Neutrophil (primary cell): ENCODE measurements around the gene GPR42.

Source experiments
- H3K27ac ChIP-seq: fragments of 200-600 bp; sonication (generic); 2 replicates; pipeline ENCODE4 v1.5.1; 2016; ENCODE audit warnings: mild to moderate bottlenecking, moderate library complexity
- H3K27me3 ChIP-seq: fragments of 200-600 bp; sonication (generic); 2 replicates; pipeline ENCODE4 v1.6.0; 2016; ENCODE audit warnings: mild to moderate bottlenecking
- H3K36me3 ChIP-seq: fragments of 200-600 bp; sonication (generic); 2 replicates; pipeline ENCODE4 v1.5.1; 2017
- H3K4me1 ChIP-seq, 2 experiments: fragments of 200-600 bp in 1 of 2; sonication (generic) in 1 of 2; 1 replicate in 1 of 2; 2 replicates in 1 of 2; pipeline versions ENCODE4 v1.5.1 to v1.6.1; 2013 to 2016; ENCODE audit warnings: low read depth in 1 of 2, low read length in 1 of 2, mild to moderate bottlenecking in 1 of 2, moderate library complexity in 1 of 2; ENCODE audit not compliant: control insufficient read depth in 1 of 2, insufficient read depth in 1 of 2
- H3K4me3 ChIP-seq, 2 experiments: fragments of 200-600 bp in 1 of 2; sonication (generic) in 1 of 2; 1 replicate in 1 of 2; 2 replicates in 1 of 2; pipeline ENCODE4 v1.5.1; 2013 to 2016; ENCODE audit warnings: low read depth in 1 of 2, low read length in 1 of 2, mild to moderate bottlenecking in 1 of 2, moderate library complexity in 1 of 2
- H3K9me3 ChIP-seq: fragments of 200-600 bp; sonication (generic); 2 replicates; pipeline ENCODE4 v1.5.1; 2016
- CTCF ChIP-seq: fragments of 200-600 bp; sonication (generic); IDR thresholded peaks from 2 replicates; pipeline ENCODE4 v1.5.1; 2016; ENCODE audit warnings: antibody characterized with exemption

The GPR42 gene

GRCh38 chr19:35352177-35352447 lies 18.8 kb upstream of the GPR42 start:
- Histone ChIP-seq H3K4me3 (no peak overlapping the region), H3K27me3 (no peaks in the 10 kb centered on the region), H3K36me3 (no peaks in the 10 kb centered on the region), H3K9me3 (no peaks in the 10 kb centered on the region), H3K4me1 (peaks cover 33 to 45% of the 10 kb centered on the region in 2 experiments), H3K27ac (no peak overlapping the region)
- TF ChIP-seq CTCF, result no peak

DNA sequence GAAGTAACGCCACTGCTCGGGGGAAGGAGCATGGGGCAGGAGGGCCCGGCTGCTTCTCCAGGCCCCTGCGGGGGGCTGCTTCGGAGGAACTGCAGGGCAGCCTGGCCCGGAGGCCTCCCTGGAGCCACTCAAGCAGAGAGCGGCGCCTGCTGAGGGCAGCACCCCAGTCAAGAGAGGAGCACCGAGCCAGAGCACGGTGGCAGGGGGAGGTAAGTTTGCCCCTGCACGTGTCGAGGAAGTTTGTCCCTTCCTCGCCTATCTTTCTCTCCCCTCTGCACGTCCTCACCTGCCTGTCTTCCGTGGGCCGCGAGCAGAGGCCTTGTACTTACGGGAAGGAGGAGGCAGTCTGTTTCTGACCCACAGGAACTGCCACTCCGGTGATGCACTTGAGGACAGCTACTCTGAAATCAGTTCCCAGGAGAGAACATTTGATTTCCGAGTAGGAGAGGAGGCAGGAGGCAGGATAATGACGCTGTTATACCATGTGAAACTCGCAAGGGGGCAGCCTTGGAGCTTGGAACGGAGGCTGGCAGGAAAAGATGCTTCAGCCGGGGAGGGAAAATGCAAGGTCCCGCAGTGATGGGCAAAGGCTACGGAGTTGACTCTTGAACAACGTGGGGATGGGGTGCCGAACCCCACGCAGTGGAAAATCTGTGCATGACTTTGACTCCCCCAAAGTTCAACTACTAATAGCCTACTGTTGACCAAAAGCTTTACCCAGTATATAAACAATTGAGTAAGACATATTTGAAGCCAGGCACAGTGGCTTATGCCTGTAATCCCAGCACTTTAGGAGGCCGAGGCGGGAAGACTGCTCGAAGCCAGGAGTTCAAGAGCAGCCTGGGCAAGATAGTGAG lies 18.2 kb upstream of the GPR42 start:
- Histone ChIP-seq H3K27me3 (no peaks in the 10 kb centered on the region), H3K27ac (no peak overlapping the region), H3K4me3 (no peak overlapping the region), H3K36me3 (no peaks in the 10 kb centered on the region), H3K9me3 (no peaks in the 10 kb centered on the region), H3K4me1 (peaks cover 33 to 45% of the 10 kb centered on the region in 2 experiments)
- peak; percentile 85 for TF ChIP-seq CTCF

DNA sequence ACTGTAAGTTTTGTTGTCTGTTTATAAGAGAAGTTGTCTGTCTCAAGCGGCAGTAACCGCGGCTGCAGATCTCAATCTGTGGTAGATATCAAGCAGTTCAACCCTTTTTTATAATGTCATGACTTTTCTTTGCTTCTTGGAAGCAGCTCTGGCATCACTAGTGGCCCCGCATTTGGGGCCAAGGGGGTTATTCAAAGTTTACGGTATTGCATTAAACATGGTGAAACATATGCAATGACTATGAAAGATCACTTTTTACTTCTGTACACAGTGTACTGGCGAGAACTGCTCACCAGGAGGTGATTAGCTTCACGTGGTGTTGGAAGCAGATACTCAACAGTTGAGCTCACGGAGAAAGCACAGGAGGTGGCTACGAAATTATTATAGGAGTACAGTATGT lies 17.2 kb upstream of the GPR42 start:
- Histone ChIP-seq H3K4me1 (peaks cover 33 to 43% of the 10 kb centered on the region in 2 experiments), H3K36me3 (no peaks in the 10 kb centered on the region), H3K27me3 (no peaks in the 10 kb centered on the region), H3K27ac (no peak overlapping the region), H3K9me3 (no peaks in the 10 kb centered on the region), H3K4me3 (no peak overlapping the region)
- no peak for TF ChIP-seq CTCF

- H3K4me1 ChIP-seq, result peaks cover 33 to 37% of the 10 kb centered on the region in 2 experiments
- H3K36me3 ChIP-seq, result no peaks in the 10 kb centered on the region
- TF ChIP-seq CTCF, result no peak
- H3K4me3 ChIP-seq, result no peak overlapping the region
- H3K9me3 ChIP-seq, result no peaks in the 10 kb centered on the region
- no peaks in the 10 kb centered on the region for H3K27me3 ChIP-seq
- no peak overlapping the region for H3K27ac ChIP-seq
These were observed 16.0 kb upstream of the GPR42 start for GRCh38 chr19:35354898-35355297.

- Histone ChIP-seq H3K36me3 (no peaks in the 10 kb centered on the region), H3K27ac (no peak overlapping the region), H3K4me3 (no peak overlapping the region), H3K27me3 (peaks cover 2% of the 10 kb centered on the region), H3K9me3 (no peaks in the 10 kb centered on the region), H3K4me1 (peaks cover 33 to 37% of the 10 kb centered on the region in 2 experiments)
- TF ChIP-seq CTCF, result no peak
These were observed 14.9 kb upstream of the GPR42 start for GRCh38 chr19:35355791-35356460.
